SK-N-SH (cell line): ENCODE measurements around the gene ITSN1. TPM values are rescaled to one million over a fixed set of nuclear protein-coding genes. Genes with fewer than 3 reads are reported as not detected.

Experiments used
- CTCF ChIA-PET: fragments of 300-600, 350-600 bp; formaldehyde crosslinking; extraction: SDS; loops from one replicate; lab custom pipeline; 2021; lab: Yijun Ruan, JAX
- POLR2A ChIA-PET: fragments of 350-600 bp; sonication (Branson Sonifier 250); formaldehyde crosslinking; extraction: SDS; loops from one replicate; lab custom pipeline; 2020; ENCODE audit warnings: antibody characterized with exemption, inconsistent platforms; lab: Yijun Ruan, JAX
- DNase-seq: peaks from one replicate; pipeline ENCODE4 v3.0.0; 2012
- H2AFZ ChIP-seq: fragments of 200-600 bp; sonication (generic); 2 replicates; pipeline ENCODE4 v1.8.1; 2016; ENCODE audit warnings: antibody characterized with exemption, mild to moderate bottlenecking, low read depth
- H3F3A ChIP-seq: fragments of 200-600 bp; sonication (generic); replicated peaks from 2 replicates; pipeline ENCODE3; 2016; ENCODE audit warnings: antibody characterized with exemption, mild to moderate bottlenecking; ENCODE audit not compliant: insufficient read depth
- H3K27ac ChIP-seq, 2 experiments: fragments of 200-500 bp in 1 of 2; fragments of 200-600 bp in 1 of 2; sonication (Bioruptor generic) in 1 of 2; sonication (generic), shearing (Covaris generic) in 1 of 2; 2 replicates each; pipeline versions ENCODE4 v1.5.1 to v1.6.1; 2014 to 2016; ENCODE audit warnings: low read depth in 2 of 2, inconsistent platforms in 1 of 2, low read length in 1 of 2, mild to moderate bottlenecking in 1 of 2, mixed read lengths in 1 of 2
- H3K27me3 ChIP-seq: fragments of 200-600 bp; sonication (generic), shearing (Covaris generic); 2 replicates; pipeline ENCODE4 v1.6.1; 2016; ENCODE audit warnings: mixed run types; ENCODE audit not compliant: insufficient read depth
- H3K36me3 ChIP-seq, 2 experiments: fragments of 200-500 bp in 1 of 2; fragments of 200-600 bp in 1 of 2; sonication (Bioruptor generic) in 1 of 2; sonication (generic) in 1 of 2; replicated peaks in 1 of 2; 2 replicates each; pipeline versions ENCODE3 to v1.5.1; 2014 to 2016; ENCODE audit warnings: low read length in 1 of 2, mild to moderate bottlenecking in 1 of 2; ENCODE audit not compliant: insufficient read depth in 2 of 2, control insufficient read depth in 1 of 2
- H3K4me1 ChIP-seq, 2 experiments: fragments of 200-500 bp in 1 of 2; fragments of 200-600 bp in 1 of 2; sonication (Bioruptor generic) in 1 of 2; sonication (generic), shearing (Covaris generic) in 1 of 2; 2 replicates each; pipeline versions ENCODE4 v1.5.1 to v1.6.1; 2014 to 2016; ENCODE audit warnings: low read depth in 1 of 2, low read length in 1 of 2, mixed run types in 1 of 2; ENCODE audit not compliant: insufficient read depth in 2 of 2, control insufficient read depth in 1 of 2
- H3K4me2 ChIP-seq: fragments of 200-600 bp; sonication (generic), shearing (Covaris generic); 2 replicates; pipeline ENCODE4 v1.6.1; 2017; ENCODE audit warnings: mixed run types
- H3K4me3 ChIP-seq, 2 experiments: fragments of 200-500 bp in 1 of 2; fragments of 200-600 bp in 1 of 2; sonication (Bioruptor generic) in 1 of 2; sonication (generic), shearing (Covaris generic) in 1 of 2; 2 replicates each; pipeline versions ENCODE4 v1.5.1 to v1.8.1; 2014 to 2016; ENCODE audit warnings: low read depth in 2 of 2, inconsistent platforms in 1 of 2, low read length in 1 of 2, mild to moderate bottlenecking in 1 of 2, mixed read lengths in 1 of 2, moderate library complexity in 1 of 2
- H3K79me2 ChIP-seq: fragments of 200-600 bp; sonication (generic); 2 replicates; pipeline ENCODE4 v1.8.1; 2017; ENCODE audit warnings: mild to moderate bottlenecking; ENCODE audit not compliant: insufficient read depth
- H3K9ac ChIP-seq: fragments of 200-600 bp; sonication (generic); 2 replicates; pipeline ENCODE4 v1.6.1; 2017; ENCODE audit warnings: mixed run types
- H3K9me2 ChIP-seq: fragments of 200-600 bp; sonication (generic); 2 replicates; pipeline ENCODE4 v1.6.1; 2017; ENCODE audit warnings: mixed run types
- H3K9me3 ChIP-seq: fragments of 200-600 bp; sonication (generic); 2 replicates; pipeline ENCODE4 v1.6.1; 2017; ENCODE audit warnings: mixed run types, mild to moderate bottlenecking, moderate library complexity
- H4K20me1 ChIP-seq: fragments of 200-600 bp; sonication (generic); 2 replicates; pipeline ENCODE4 v1.6.1; 2017; ENCODE audit warnings: mild to moderate bottlenecking, mixed run types; ENCODE audit not compliant: insufficient read depth
- CHD2 ChIP-seq: fragments of 150-350 bp; IDR thresholded peaks from 2 replicates; pipeline ENCODE4 v1.6.1; 2018; ENCODE audit warnings: low read length; ENCODE audit not compliant: partially characterized antibody
- CTCF ChIP-seq: fragments of 200-600 bp; sonication (generic); IDR thresholded peaks from 2 replicates; pipeline ENCODE4 v1.6.1; 2017; ENCODE audit warnings: antibody characterized with exemption, mild to moderate bottlenecking, moderate library complexity
- EP300 ChIP-seq, 2 experiments: IDR thresholded peaks; 2 replicates each; pipeline versions ENCODE4 v1.4.0 to v1.6.1; 2012; ENCODE audit warnings: borderline replicate concordance in 1 of 2, low read depth in 1 of 2, low read length in 1 of 2
- EZH2phosphoT487 ChIP-seq: fragments of 200-600 bp; sonication (generic); IDR thresholded peaks from 2 replicates; pipeline ENCODE4 v1.6.1; 2017; ENCODE audit warnings: low read depth, mixed run types, mild to moderate bottlenecking, antibody characterized with exemption, moderate library complexity, borderline replicate concordance
- FOSL2 ChIP-seq: IDR thresholded peaks from 2 replicates; pipeline ENCODE4 v1.4.0; 2012; ENCODE audit warnings: low read depth, mild to moderate bottlenecking, moderate library complexity, borderline replicate concordance
- FOXJ3 ChIP-seq: sonication (generic); formaldehyde crosslinking; IDR thresholded peaks from 2 replicates; pipeline ENCODE4 v1.5.1; 2020; ENCODE audit warnings: mild to moderate bottlenecking, missing genetic modification reagents
- IRF3 ChIP-seq: fragments of 150-350 bp; IDR thresholded peaks from 2 replicates; pipeline ENCODE4 v1.6.1; 2016; ENCODE audit warnings: mild to moderate bottlenecking, low read depth, low read length
- MAX ChIP-seq: IDR thresholded peaks from 2 replicates; pipeline ENCODE4 v1.4.0; 2012; ENCODE audit warnings: low read depth
- MXI1 ChIP-seq: IDR thresholded peaks from 2 replicates; pipeline ENCODE4 v1.6.1; 2012; ENCODE audit warnings: mild to moderate bottlenecking, low read depth, low read length, improper control_type of control experiment
- NFIC ChIP-seq: IDR thresholded peaks from 2 replicates; pipeline ENCODE4 v1.4.0; 2012; ENCODE audit warnings: borderline replicate concordance
- POLR2AphosphoS5 ChIP-seq: IDR thresholded peaks from 2 replicates; pipeline ENCODE4 v1.6.1; 2012; ENCODE audit warnings: low read depth, low read length
- REST ChIP-seq: IDR thresholded peaks from 2 replicates; pipeline ENCODE4 v1.6.1; 2012; ENCODE audit warnings: mild to moderate bottlenecking, low read depth, low read length, moderate library complexity
- RFX5 ChIP-seq: IDR thresholded peaks from 2 replicates; pipeline ENCODE4 v1.6.1; 2012; ENCODE audit warnings: mild to moderate bottlenecking, improper control_type of control experiment, low read length
- SIN3A ChIP-seq: IDR thresholded peaks from 2 replicates; pipeline ENCODE4 v1.6.1; 2012; ENCODE audit warnings: low read depth, mild to moderate bottlenecking, low read length, moderate library complexity, borderline replicate concordance
- USF2 ChIP-seq: fragments of 150-350 bp; IDR thresholded peaks from 2 replicates; pipeline ENCODE4 v1.6.1; 2017; ENCODE audit warnings: antibody characterized with exemption, low read length, low read depth, borderline replicate concordance
- WGBS: methylation state at CpG from one replicate; pipeline ENCODE4 v1.1.6; 2017; ENCODE audit warnings: low lambda C conversion rate; 5-methylcytosine and 5-hydroxymethylcytosine counted together
- polyA plus RNA-seq, 3 experiments: library from polyadenylated mRNA; depleted of rRNA; stranded (reverse); fragments of >200 nt; gene quantifications; 2 replicates each; pipeline ENCODE4 v1.2.3, GENCODE V29; 2012

Gene ITSN1
- polyA plus RNA-seq, 1 of the 3 experiments (the other 2 are of a cell fraction): 27.8 TPM

- Histone ChIP-seq H3K9ac (no peak overlapping the region), H3K27ac (no peak overlapping the region), H4K20me1 (no peaks in the 10 kb centered on the region), H3K9me3 (peaks cover 10% of the 10 kb centered on the region; the same call in 1 of the 2 replicates), H3K4me1 (peaks cover 0 to 5% of the 10 kb centered on the region in 2 experiments; a peak in 1 of 4 replicates), H3K9me2 (no peaks in the 10 kb centered on the region), H3F3A (peaks cover 13% of the 10 kb centered on the region), H3K4me3 (no peak overlapping the region), H3K4me2 (no peak overlapping the region), H3K36me3 (peaks cover 0 to 26% of the 10 kb centered on the region in 2 experiments), H3K79me2 (peaks cover 92% of the 10 kb centered on the region), H2AFZ (no peak overlapping the region), H3K27me3 (no peaks in the 10 kb centered on the region)
- CTCF ChIA-PET: no interaction called here
- TF ChIP-seq EZH2phosphoT487 (no peak), FOXJ3 (CRISPR knock-in tag) (no peak), USF2 (no peak), EP300 (IDR thresholded peaks at IDR 0.05; ENCODE audit: borderline replicate concordance in 1 of 2, low read depth in 1 of 2, low read length in 1 of 2) (no peak), CHD2 (no peak), SIN3A (no peak), IRF3 (no peak), MXI1 (no peak), CTCF (no peak), NFIC (no peak), RFX5 (no peak), POLR2AphosphoS5 (no peak), FOSL2 (no peak), MAX (no peak), REST (no peak)
- 95% methylated on average over 2 of the region's 2 CpGs for WGBS
- no peak for DNase-seq
- POLR2A ChIA-PET: no interaction called here
Measured at GRCh38 chr21:33708874-33709273, 66.6 kb downstream of the ITSN1 start.
